ENCODE data around the gene SUSD4. TPM values are rescaled to one million over a fixed set of nuclear protein-coding genes. Genes with fewer than 3 reads are reported as not detected.

SUSD4 gene
- total and polyA plus RNA-seq, 10 of the 15 experiments (the other 5 are each of a cell fraction or from before 2014, with no cell fraction given) = 0.13 to 1.1 (median 0.26) TPM; not detected in 3

GRCh38 chr1:223308136-223308535 is 55.8 kb downstream of the SUSD4 start (continued):
- TF ChIP-seq ZBTB11 (CRISPR knock-in tag; IDR thresholded peaks at IDR 0.05) (no peak), BCL3 (IDR thresholded peaks at IDR 0.05; ENCODE audit: borderline replicate concordance, insufficient read depth, low read depth, low read length, poor library complexity, severe bottlenecking) (no peak), SIN3A (IDR thresholded peaks at IDR 0.05; ENCODE audit: low read depth, low read length) (no peak), SP1 (IDR thresholded peaks at IDR 0.05; ENCODE audit: low read depth, low read length) (no peak), NFXL1 (IDR thresholded peaks at IDR 0.05; ENCODE audit: borderline replicate concordance) (no peak), BMI1 (IDR thresholded peaks at IDR 0.05; ENCODE audit: borderline replicate concordance) (no peak), CTCF (IDR thresholded peaks at IDR 0.05 in 2 of 3, conservative IDR thresholded peaks at IDR 0.05 in 1 of 3; ENCODE audit: control insufficient read depth in 2 of 3, extremely low read depth in 1 of 3, insufficient read depth in 1 of 3, low read depth in 3 of 3, low read length in 3 of 3) (no peak), POLR2A (IDR thresholded peaks at IDR 0.05; ENCODE audit: low read depth, low read length) (no peak), SUPT20H (IDR thresholded peaks at IDR 0.05; ENCODE audit: borderline replicate concordance, control insufficient read depth, low read depth, low read length) (no peak), RELA (IDR thresholded peaks at IDR 0.05; ENCODE audit: borderline replicate concordance, partially characterized antibody) (no peak), ZBTB4 (CRISPR knock-in tag; IDR thresholded peaks at IDR 0.05) (no peak), NRF1 (conservative IDR thresholded peaks at IDR 0.05; ENCODE audit: low read depth, low read length) (no peak)

Measured in GM12878 (cell line).